Mesendoderm (in vitro differentiated cells): ENCODE measurements around the gene BPIFA3.
"Not testable (repeated sequence)": the region's sequence is repeated elsewhere in the genome, so short reads cannot be mapped to it uniquely, and the experiment has no call there.

Source experiments
- DNase-seq: peaks from one replicate; pipeline ENCODE4 v3.0.0; 2013
- H2AK5ac ChIP-seq: 2 replicates; pipeline ENCODE4 v1.6.1; 2013; ENCODE audit warnings: low read length, inconsistent platforms
- H2BK120ac ChIP-seq: 2 replicates; pipeline ENCODE4 v1.6.1; 2013; ENCODE audit warnings: low read depth, mild to moderate bottlenecking, low read length, moderate library complexity, mixed read lengths
- H2BK15ac ChIP-seq: replicated peaks from 2 replicates; pipeline ENCODE4 v1.6.1; 2013; ENCODE audit warnings: low read depth, mild to moderate bottlenecking, moderate library complexity
- H2BK5ac ChIP-seq: 2 replicates; pipeline ENCODE4 v1.6.1; 2013; ENCODE audit warnings: low read length, inconsistent platforms
- H3K18ac ChIP-seq: 2 replicates; pipeline ENCODE4 v1.6.1; 2013; ENCODE audit warnings: mild to moderate bottlenecking, low read length, mixed read lengths
- H3K23ac ChIP-seq: one replicate; pipeline ENCODE4 v1.6.1; 2013; ENCODE audit warnings: low read length
- H3K27ac ChIP-seq: 2 replicates; pipeline ENCODE4 v1.5.1; 2013; ENCODE audit warnings: low read depth, mild to moderate bottlenecking, inconsistent platforms, low read length, moderate library complexity
- H3K27me3 ChIP-seq: 2 replicates; pipeline ENCODE4 v1.6.1; 2013; ENCODE audit warnings: low read length, control low read depth, mild to moderate bottlenecking, inconsistent platforms; ENCODE audit not compliant: insufficient read depth, poor library complexity
- H3K36me3 ChIP-seq: 2 replicates; pipeline ENCODE4 v1.6.1; 2013; ENCODE audit warnings: low read length, inconsistent platforms; ENCODE audit not compliant: control insufficient read depth, insufficient read depth
- H3K4ac ChIP-seq: one replicate; pipeline ENCODE4 v1.6.1; 2013; ENCODE audit warnings: low read depth, mild to moderate bottlenecking, low read length, moderate library complexity
- H3K4me1 ChIP-seq: 2 replicates; pipeline ENCODE4 v1.6.1; 2013; ENCODE audit warnings: low read depth, low read length, inconsistent platforms; ENCODE audit not compliant: control insufficient read depth
- H3K4me2 ChIP-seq: 2 replicates; pipeline ENCODE4 v1.6.1; 2013; ENCODE audit warnings: low read length
- H3K4me3 ChIP-seq: 2 replicates; pipeline ENCODE4 v1.5.1; 2013; ENCODE audit warnings: mild to moderate bottlenecking, low read length
- H3K56ac ChIP-seq: one replicate; pipeline ENCODE4 v1.6.1; 2013; ENCODE audit warnings: low read length
- H3K79me1 ChIP-seq: 2 replicates; pipeline ENCODE4 v1.6.1; 2013; ENCODE audit warnings: low read length, inconsistent platforms
- H3K79me2 ChIP-seq: 2 replicates; pipeline ENCODE4 v1.6.1; 2013; ENCODE audit warnings: mild to moderate bottlenecking, low read length; ENCODE audit not compliant: control insufficient read depth, insufficient read depth
- H3K9ac ChIP-seq: 2 replicates; pipeline ENCODE4 v1.6.1; 2013; ENCODE audit warnings: low read length, inconsistent platforms
- H4K5ac ChIP-seq: one replicate; pipeline ENCODE4 v1.6.1; 2013; ENCODE audit warnings: low read length
- H4K8ac ChIP-seq: one replicate; pipeline ENCODE4 v1.6.1; 2013; ENCODE audit warnings: low read depth, mild to moderate bottlenecking, control low read depth, low read length, moderate library complexity
- WGBS: extraction: QIAGEN DNeasy Blood & Tissue Kit; methylation state at CpG from one replicate; pipeline ENCODE4 v1.1.7; 2013; ENCODE audit warnings: low lambda C conversion rate, missing lambda C conversion rate; ENCODE audit not compliant: insufficient coverage; ENCODE audit errors: extremely low coverage; 5-methylcytosine and 5-hydroxymethylcytosine counted together

BPIFA3 gene

GRCh38 chr20:33177866-33178265 is 39.3 kb upstream of the BPIFA3 start:
- Histone ChIP-seq H3K4me3 (no peak overlapping the region), H3K18ac (no peak overlapping the region), H3K27me3 (no peaks in the 10 kb centered on the region), H2AK5ac (no peak overlapping the region), H3K27ac (no peak overlapping the region), H3K4me1 (no peaks in the 10 kb centered on the region), H3K79me2 (no peaks in the 10 kb centered on the region), H3K9ac (no peak overlapping the region), H2BK5ac (no peak overlapping the region), H2BK120ac (no peak overlapping the region), H3K4me2 (no peak overlapping the region), H3K56ac (no peak overlapping the region), H4K8ac (no peak overlapping the region), H2BK15ac (no peak overlapping the region), H3K36me3 (no peaks in the 10 kb centered on the region), H3K23ac (no peak overlapping the region), H4K5ac (no peak overlapping the region), H3K79me1 (no peaks in the 10 kb centered on the region), H3K4ac (no peak overlapping the region)
- WGBS: no CpG with 5 or more reads among the region's 9 CpGs
- no peak for DNase-seq

GRCh38 chr20:33178726-33179125 is 38.4 kb upstream of the BPIFA3 start:
- DNase-seq: peak; percentile 82
- Histone ChIP-seq H3K27me3 (no peaks in the 10 kb centered on the region), H3K4me2 (no peak overlapping the region), H2BK120ac (no peak overlapping the region), H3K79me1 (no peaks in the 10 kb centered on the region), H3K4ac (no peak overlapping the region), H3K18ac (no peak overlapping the region), H2AK5ac (no peak overlapping the region), H4K8ac (no peak overlapping the region), H3K56ac (no peak overlapping the region), H3K27ac (no peak overlapping the region), H3K4me3 (no peak overlapping the region), H3K36me3 (no peaks in the 10 kb centered on the region), H2BK5ac (no peak overlapping the region), H3K9ac (no peak overlapping the region), H3K23ac (no peak overlapping the region), H4K5ac (no peak overlapping the region), H2BK15ac (no peak overlapping the region), H3K4me1 (no peaks in the 10 kb centered on the region), H3K79me2 (no peaks in the 10 kb centered on the region)
- no CpG with 5 or more reads among the region's 6 CpGs for WGBS

GRCh38 chr20:33180169-33180568 is 37.0 kb upstream of the BPIFA3 start:
- H3K18ac ChIP-seq: no peak overlapping the region
- H3K4me1 ChIP-seq: no peaks in the 10 kb centered on the region
- H2BK5ac ChIP-seq: no peak overlapping the region
- H2BK120ac ChIP-seq: no peak overlapping the region
- no peak overlapping the region for H3K4ac ChIP-seq
- no peak overlapping the region for H3K27ac ChIP-seq
- no peaks in the 10 kb centered on the region for H3K79me2 ChIP-seq
- H4K8ac ChIP-seq: no peak overlapping the region
- H3K4me3 ChIP-seq: no peak overlapping the region
- H3K23ac ChIP-seq: no peak overlapping the region
- H3K4me2 ChIP-seq: no peak overlapping the region
- no peak overlapping the region for H2BK15ac ChIP-seq
- no CpG with 5 or more reads among the region's 5 CpGs for WGBS
- no peak overlapping the region for H3K9ac ChIP-seq
- DNase-seq: no peak
- H3K27me3 ChIP-seq: no peaks in the 10 kb centered on the region
- H3K36me3 ChIP-seq: no peaks in the 10 kb centered on the region
- no peak overlapping the region for H3K56ac ChIP-seq
- no peak overlapping the region for H4K5ac ChIP-seq
- H2AK5ac ChIP-seq: no peak overlapping the region
- no peaks in the 10 kb centered on the region for H3K79me1 ChIP-seq

GRCh38 chr20:33181482-33182093 is 35.6 kb upstream of the BPIFA3 start:
- no peak overlapping the region for H3K56ac ChIP-seq
- no peak overlapping the region for H2BK120ac ChIP-seq
- no peak overlapping the region for H4K5ac ChIP-seq
- no peak overlapping the region for H3K4me2 ChIP-seq
- no peak overlapping the region for H4K8ac ChIP-seq
- peak; percentile 35 for DNase-seq
- H3K79me1 ChIP-seq: no peaks in the 10 kb centered on the region
- H3K23ac ChIP-seq: no peak overlapping the region
- no peak overlapping the region for H2BK5ac ChIP-seq
- H3K4me3 ChIP-seq: no peak overlapping the region
- H3K4me1 ChIP-seq: no peaks in the 10 kb centered on the region
- H2AK5ac ChIP-seq: no peak overlapping the region
- WGBS: no CpG with 5 or more reads among the region's 1 CpG
- H3K27me3 ChIP-seq: no peaks in the 10 kb centered on the region
- no peaks in the 10 kb centered on the region for H3K79me2 ChIP-seq
- H2BK15ac ChIP-seq: no peak overlapping the region
- H3K9ac ChIP-seq: no peak overlapping the region
- H3K27ac ChIP-seq: no peak overlapping the region
- H3K4ac ChIP-seq: no peak overlapping the region
- no peaks in the 10 kb centered on the region for H3K36me3 ChIP-seq
- H3K18ac ChIP-seq: no peak overlapping the region

GRCh38 chr20:33183312-33183711 is 33.8 kb upstream of the BPIFA3 start:
- no peaks in the 10 kb centered on the region for H3K27me3 ChIP-seq
- no CpG with 5 or more reads among the region's 2 CpGs for WGBS
- no peak overlapping the region for H2BK15ac ChIP-seq
- no peaks in the 10 kb centered on the region for H3K36me3 ChIP-seq
- no peak overlapping the region for H3K9ac ChIP-seq
- no peaks in the 10 kb centered on the region for H3K79me1 ChIP-seq
- no peak overlapping the region for H3K23ac ChIP-seq
- no peaks in the 10 kb centered on the region for H3K79me2 ChIP-seq
- H3K4me1 ChIP-seq: no peaks in the 10 kb centered on the region
- no peak overlapping the region for H3K4me2 ChIP-seq
- H3K56ac ChIP-seq: no peak overlapping the region
- no peak overlapping the region for H4K5ac ChIP-seq
- H2BK5ac ChIP-seq: no peak overlapping the region
- H3K27ac ChIP-seq: no peak overlapping the region
- no peak overlapping the region for H4K8ac ChIP-seq
- no peak overlapping the region for H2BK120ac ChIP-seq
- no peak overlapping the region for H3K4me3 ChIP-seq
- H2AK5ac ChIP-seq: no peak overlapping the region
- DNase-seq: peak; percentile 18
- H3K4ac ChIP-seq: no peak overlapping the region
- H3K18ac ChIP-seq: no peak overlapping the region

GRCh38 chr20:33185031-33185590 is 32.0 kb upstream of the BPIFA3 start:
- not testable (repeated sequence) for H3K9ac ChIP-seq, H2BK5ac ChIP-seq, H3K4me2 ChIP-seq, DNase-seq, H4K5ac ChIP-seq, H3K4me3 ChIP-seq, H2BK15ac ChIP-seq, H3K18ac ChIP-seq, H3K27ac ChIP-seq, H4K8ac ChIP-seq, H2AK5ac ChIP-seq, H3K4ac ChIP-seq, H3K27me3 ChIP-seq, H3K23ac ChIP-seq, H3K79me2 ChIP-seq, H3K79me1 ChIP-seq, H3K56ac ChIP-seq, H3K36me3 ChIP-seq, H2BK120ac ChIP-seq, H3K4me1 ChIP-seq
- WGBS: no CpG with 5 or more reads among the region's 40 CpGs
